Fibroblast of skin of abdomen (primary cell): ENCODE measurements around the gene FCHO2. TPM values are rescaled to one million over a fixed set of nuclear protein-coding genes. Genes with fewer than 3 reads are reported as not detected.
"Not testable (repeated sequence)": the region's sequence is repeated elsewhere in the genome, so short reads cannot be mapped to it uniquely, and the experiment has no call there.

Experiments used
- DNase-seq: peaks from one replicate; pipeline ENCODE4 v3.0.0-alpha.2; 2013
- polyA plus RNA-seq, 2 experiments: library from polyadenylated mRNA; unstranded; fragments of 120-200 nt; gene quantifications; one replicate each; pipeline ENCODE4 v1.2.1, GENCODE V29; 2013; ENCODE audit not compliant: insufficient read length in 2 of 2

FCHO2 gene
- 13.7 TPM for polyA plus RNA-seq (2013, experiment 1 of 2; ENCODE audit: insufficient read length)
- polyA plus RNA-seq (2013, experiment 2 of 2; ENCODE audit: insufficient read length), result 13.4 TPM

GRCh38 chr5:72955768-72956323, at the start of gene FCHO2:
Gene FCHO2, plus strand, starts transcription at chr5:72956041. Its CDS starts 56 bp downstream, at chr5:72956097.
- peak; percentile 97 for DNase-seq

- no peak for DNase-seq
Observed at GRCh38 chr5:72906806-72907205, 49.0 kb upstream of the FCHO2 start.

- peak; percentile 30 for DNase-seq
Observed at GRCh38 chr5:72908664-72909063, 47.2 kb upstream of the FCHO2 start.

- DNase-seq, result no peak
Observed at GRCh38 chr5:72917371-72917776, 38.5 kb upstream of the FCHO2 start.

- DNase-seq, result peak; percentile 57
Observed at GRCh38 chr5:72920690-72921502, 34.9 kb upstream of the FCHO2 start.

GRCh38 chr5:72921886-72922285, 34.0 kb upstream of the FCHO2 start:
- no peak for DNase-seq

- DNase-seq, result no peak
Observed at GRCh38 chr5:72922422-72922821, 33.4 kb upstream of the FCHO2 start.

GRCh38 chr5:72925336-72926010, 30.4 kb upstream of the FCHO2 start:
- DNase-seq, result no peak

GRCh38 chr5:72932686-72933085, 23.2 kb upstream of the FCHO2 start:
- DNase-seq, result not testable (repeated sequence)

- not testable (repeated sequence) for DNase-seq
Observed at GRCh38 chr5:72934953-72935725, 20.7 kb upstream of the FCHO2 start.

GRCh38 chr5:72936893-72937292, 18.9 kb upstream of the FCHO2 start:
- DNase-seq, result no peak

GRCh38 chr5:72937517-72938061, 18.3 kb upstream of the FCHO2 start:
- no peak for DNase-seq

GRCh38 chr5:72938206-72938605, 17.6 kb upstream of the FCHO2 start:
- no peak for DNase-seq

- no peak for DNase-seq
Observed at GRCh38 chr5:72940082-72940481, 15.8 kb upstream of the FCHO2 start.

GRCh38 chr5:72943307-72943706, 12.5 kb upstream of the FCHO2 start:
- DNase-seq, result no peak

GRCh38 chr5:72947498-72947897, 8.3 kb upstream of the FCHO2 start:
- no peak for DNase-seq

GRCh38 chr5:72949481-72949880, 6.4 kb upstream of the FCHO2 start:
- no peak for DNase-seq

GRCh38 chr5:72951671-72952468, 4.0 kb upstream of the FCHO2 start:
- peak; percentile 76 for DNase-seq

GRCh38 chr5:72954389-72954788, 1.5 kb upstream of the FCHO2 start:
- no peak for DNase-seq

GRCh38 chr5:72955143-72955767, 586 bp upstream of the FCHO2 start:
- DNase-seq, result no peak
